ENCODE results near the gene MAT2A. TPM values are rescaled to one million over a fixed set of nuclear protein-coding genes. Genes with fewer than 3 reads are reported as not detected.

The MAT2A gene
- polyA plus RNA-seq, 1 experiment = 409 TPM

DNA sequence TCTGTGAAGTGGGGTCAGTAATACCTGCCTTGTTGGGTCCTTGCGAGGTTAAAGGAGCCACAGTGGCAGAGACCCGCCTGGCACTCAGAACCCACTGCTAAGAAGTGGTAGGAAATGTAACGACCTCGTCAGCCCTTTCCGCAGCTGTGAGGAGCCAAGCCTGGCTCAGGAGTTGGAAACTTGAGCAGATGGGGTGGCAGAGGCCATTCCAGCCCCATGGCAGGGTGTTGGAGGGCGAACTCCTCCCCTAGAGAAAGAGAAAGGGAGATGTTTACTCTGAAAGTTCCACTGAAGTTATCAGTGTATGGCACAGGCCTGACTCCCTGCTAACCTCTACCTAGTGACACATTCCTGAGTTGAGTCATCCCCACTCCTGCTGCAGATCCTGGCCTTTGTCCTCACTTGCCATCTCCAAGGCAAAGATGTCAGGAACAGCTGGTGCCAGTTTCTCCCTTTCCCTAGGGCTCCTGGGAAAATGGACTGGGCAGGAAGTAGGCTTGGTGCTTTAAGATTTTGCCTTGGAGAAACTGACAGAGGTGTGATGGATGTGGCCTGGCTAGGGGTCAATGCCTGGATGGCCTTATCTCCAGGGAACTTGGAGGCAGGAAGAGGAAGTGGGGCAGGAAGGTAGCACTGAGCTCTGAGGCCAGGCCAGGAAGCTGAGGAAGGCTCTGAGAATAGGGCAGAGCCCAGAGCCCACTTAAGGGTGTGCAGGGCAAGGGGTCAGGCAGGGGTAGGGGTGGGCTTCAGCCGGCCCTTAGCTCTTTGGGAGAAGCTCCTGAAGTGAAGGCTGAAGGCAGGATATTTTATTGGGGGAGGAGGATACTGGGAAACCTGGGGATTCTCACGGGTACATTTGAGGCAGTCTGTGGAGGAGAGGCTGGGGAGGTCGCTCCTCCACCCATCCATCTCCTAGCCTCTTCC lies 46.2 kb downstream of the MAT2A start:
- DNase-seq (ENCODE audit: low read depth, low spot score) = no peak
- POLR2A ChIA-PET = interaction anchor here (0.5 to 1.4 kb wide), 6 partner anchors 10 to 66 kb away, joined by 3 to 9 read pairs (median 4); partner anchors contain the start of genes MAT2A, RNF181 and USP39
- Histone ChIP-seq H3K27ac (ENCODE audit: low read depth, low read length) (peak overlapping the region; percentile 72), H3K9me3 (ENCODE audit: control insufficient read depth, insufficient read depth, low read length) (no peaks in the 10 kb centered on the region), H3K4me3 (ENCODE audit: low read depth, low read length) (peak overlapping the region; percentile 65), H3K27me3 (ENCODE audit: control insufficient read depth, insufficient read depth, low read length) (no peaks in the 10 kb centered on the region)
- CTCF ChIA-PET = interaction anchor here (1.2 kb wide), 1 partner anchor 33 kb away, joined by 3 read pairs; no protein-coding TSS in a partner anchor
- TF ChIP-seq, protein P1, sequence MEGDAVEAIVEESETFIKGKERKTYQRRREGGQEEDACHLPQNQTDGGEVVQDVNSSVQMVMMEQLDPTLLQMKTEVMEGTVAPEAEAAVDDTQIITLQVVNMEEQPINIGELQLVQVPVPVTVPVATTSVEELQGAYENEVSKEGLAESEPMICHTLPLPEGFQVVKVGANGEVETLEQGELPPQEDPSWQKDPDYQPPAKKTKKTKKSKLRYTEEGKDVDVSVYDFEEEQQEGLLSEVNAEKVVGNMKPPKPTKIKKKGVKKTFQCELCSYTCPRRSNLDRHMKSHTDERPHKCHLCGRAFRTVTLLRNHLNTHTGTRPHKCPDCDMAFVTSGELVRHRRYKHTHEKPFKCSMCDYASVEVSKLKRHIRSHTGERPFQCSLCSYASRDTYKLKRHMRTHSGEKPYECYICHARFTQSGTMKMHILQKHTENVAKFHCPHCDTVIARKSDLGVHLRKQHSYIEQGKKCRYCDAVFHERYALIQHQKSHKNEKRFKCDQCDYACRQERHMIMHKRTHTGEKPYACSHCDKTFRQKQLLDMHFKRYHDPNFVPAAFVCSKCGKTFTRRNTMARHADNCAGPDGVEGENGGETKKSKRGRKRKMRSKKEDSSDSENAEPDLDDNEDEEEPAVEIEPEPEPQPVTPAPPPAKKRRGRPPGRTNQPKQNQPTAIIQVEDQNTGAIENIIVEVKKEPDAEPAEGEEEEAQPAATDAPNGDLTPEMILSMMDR (IDR thresholded peaks at IDR 0.05; ENCODE audit: low read depth, low read length) = no peak

GRCh38 chr2:85585781-85586105 lies 46.8 kb downstream of the MAT2A start:
- DNase-seq (ENCODE audit: low read depth, low spot score) = no peak
- peak overlapping the region; percentile 72 for H3K27ac ChIP-seq (ENCODE audit: low read depth, low read length)
- POLR2A ChIA-PET = interaction anchor here (0.9 to 1.3 kb wide), 4 partner anchors 20 to 47 kb away, joined by 3 to 6 read pairs (median 4); partner anchors contain the start of genes MAT2A and USP39
- CTCF ChIA-PET = no interaction called here
- H3K27me3 ChIP-seq (ENCODE audit: control insufficient read depth, insufficient read depth, low read length) = no peaks in the 10 kb centered on the region
- H3K4me3 ChIP-seq (ENCODE audit: low read depth, low read length) = no peak overlapping the region
- H3K9me3 ChIP-seq (ENCODE audit: control insufficient read depth, insufficient read depth, low read length) = no peaks in the 10 kb centered on the region
- TF ChIP-seq, protein P1 (IDR thresholded peaks at IDR 0.05; ENCODE audit: low read depth, low read length) = no peak

DNA sequence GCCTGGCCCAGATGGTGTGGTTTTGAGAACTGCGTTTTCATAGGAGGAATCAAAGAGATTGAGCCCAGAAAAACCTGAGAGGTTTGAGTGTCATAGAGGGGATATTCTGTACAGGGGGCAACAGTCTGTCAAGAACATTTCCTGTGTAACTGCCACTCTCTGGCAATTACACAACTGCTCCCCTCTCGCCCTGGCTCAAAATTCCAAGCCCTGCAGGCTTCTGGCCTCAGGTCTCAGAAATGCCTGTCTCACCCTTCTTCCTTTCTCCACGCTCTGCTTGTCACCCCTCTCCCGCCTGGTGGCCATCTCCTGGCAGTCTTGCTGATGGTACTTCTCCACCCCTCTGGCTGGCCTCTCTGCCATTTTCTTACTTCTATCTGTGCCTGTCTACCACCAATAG lies 49.3 kb downstream of the MAT2A start:
- Histone ChIP-seq H3K9me3 (ENCODE audit: control insufficient read depth, insufficient read depth, low read length) (no peaks in the 10 kb centered on the region), H3K27me3 (ENCODE audit: control insufficient read depth, insufficient read depth, low read length) (no peaks in the 10 kb centered on the region), H3K4me3 (ENCODE audit: low read depth, low read length) (no peak overlapping the region), H3K27ac (ENCODE audit: low read depth, low read length) (no peak overlapping the region)
- ChIA-PET CTCF (interaction anchor here (0.6 kb wide), 1 partner anchor 27 kb away, joined by 3 read pairs; no protein-coding TSS in a partner anchor), POLR2A (interaction anchor here (0.7 kb wide), 1 partner anchor 49 kb away, joined by 3 read pairs; the partner anchor contains the start of gene MAT2A)
- TF ChIP-seq, protein P1 (IDR thresholded peaks at IDR 0.05; ENCODE audit: low read depth, low read length) = no peak
- DNase-seq (ENCODE audit: low read depth, low spot score) = no peak

GRCh38 chr2:85588645-85589044 lies 49.7 kb downstream of the MAT2A start:
- Histone ChIP-seq H3K9me3 (ENCODE audit: control insufficient read depth, insufficient read depth, low read length) (no peaks in the 10 kb centered on the region), H3K27ac (ENCODE audit: low read depth, low read length) (no peak overlapping the region), H3K4me3 (ENCODE audit: low read depth, low read length) (no peak overlapping the region), H3K27me3 (ENCODE audit: control insufficient read depth, insufficient read depth, low read length) (no peaks in the 10 kb centered on the region)
- TF ChIP-seq, protein P1 (IDR thresholded peaks at IDR 0.05; ENCODE audit: low read depth, low read length) = no peak
- no peak for DNase-seq (ENCODE audit: low read depth, low spot score)
- POLR2A ChIA-PET = no interaction called here
- CTCF ChIA-PET = no interaction called here

GRCh38 chr2:85589181-85589580 lies 50.2 kb downstream of the MAT2A start:
- POLR2A ChIA-PET = no interaction called here
- Histone ChIP-seq H3K4me3 (ENCODE audit: low read depth, low read length) (no peak overlapping the region), H3K27ac (ENCODE audit: low read depth, low read length) (no peak overlapping the region), H3K27me3 (ENCODE audit: control insufficient read depth, insufficient read depth, low read length) (no peaks in the 10 kb centered on the region), H3K9me3 (ENCODE audit: control insufficient read depth, insufficient read depth, low read length) (no peaks in the 10 kb centered on the region)
- DNase-seq (ENCODE audit: low read depth, low spot score) = no peak
- CTCF ChIA-PET = interaction anchor here (0.6 kb wide), 1 partner anchor 17 kb away, joined by 6 read pairs; no protein-coding TSS in a partner anchor
- TF ChIP-seq, protein P1 (IDR thresholded peaks at IDR 0.05; ENCODE audit: low read depth, low read length) = no peak

All from AG04450 (cell line).